GM13977 (cell line): Measurements from ENCODE around the gene TUT7.
A peak's percentile ranks its signal among the peaks of the same experiment; 100 is the strongest.

Source experiments
- DNase-seq: peaks from one replicate; pipeline ENCODE4 v3.0.0; 2012; ENCODE audit warnings: low spot score
- CTCF ChIP-seq: IDR thresholded peaks from 2 replicates; pipeline ENCODE4 v1.5.1; 2012; ENCODE audit warnings: mild to moderate bottlenecking, control low read depth; ENCODE audit not compliant: insufficient read depth; ENCODE audit errors: extremely low read depth, missing control alignments
- in situ Hi-C: fragments of 300-500 bp; cut with MboI; formaldehyde crosslinking; loops from one replicate; pipeline ENCODE4 v1.12.0; 2022; ENCODE audit warnings: low sequenced_read_pairs, low pct_unique_long_range_greater_than_20kb, mixed read lengths, inconsistent platforms; ENCODE audit not compliant: unreplicated experiment

Gene TUT7

DNA sequence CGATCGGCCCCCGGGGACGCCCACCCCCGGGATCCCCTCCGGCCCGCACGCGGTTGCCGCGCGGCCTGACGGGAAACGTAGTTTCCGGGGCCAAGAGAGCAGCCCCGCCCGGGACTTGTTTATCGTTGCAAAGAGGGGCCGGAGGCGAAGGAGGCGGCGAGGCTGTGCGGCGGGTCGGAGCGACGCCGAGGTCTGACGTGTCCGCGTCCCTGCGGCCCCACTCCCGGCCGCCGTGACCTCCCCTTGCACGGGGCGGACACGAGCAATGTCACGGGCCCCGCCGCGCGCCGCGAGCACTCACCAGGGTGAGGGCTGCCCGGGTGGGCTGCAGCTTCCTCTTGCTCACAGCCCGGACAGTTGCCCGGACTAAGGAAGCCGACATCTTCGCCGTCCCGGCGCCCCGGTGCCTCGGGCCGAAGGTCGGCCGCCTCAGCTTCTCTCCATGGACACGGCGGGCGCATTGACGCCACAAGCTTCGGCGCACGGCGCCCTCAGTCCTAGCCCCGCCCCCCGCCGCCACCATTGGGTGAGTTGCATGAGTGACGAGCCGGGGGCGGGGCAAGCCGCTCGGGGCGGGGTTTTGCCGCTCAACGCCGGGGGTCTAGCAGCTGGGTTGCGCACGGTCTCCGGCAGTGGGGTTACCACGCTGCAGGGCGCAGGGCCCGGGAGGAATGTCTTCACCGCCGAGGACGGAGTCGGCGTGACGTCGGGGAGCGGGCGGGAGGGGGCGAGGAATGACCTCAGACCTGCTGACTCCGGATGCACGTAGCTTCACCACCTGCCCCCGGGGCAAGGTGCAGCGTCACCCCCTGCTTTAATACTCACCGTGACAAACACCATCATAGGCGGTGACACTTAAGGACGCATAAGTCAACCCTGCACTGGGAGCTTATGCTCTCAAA, 71.9 kb downstream of the TUT7 start, which contains the start of gene ISCA1:
Gene ISCA1 (minus strand): TSS at position 462 of the 902 bp plus-strand sequence. CDS start 80 bp downstream, at position 382.
- peak; percentile 93 for DNase-seq
- TF ChIP-seq CTCF, result no peak
- in situ Hi-C loops, result loop anchor here (25.0 kb wide), 1 partner anchor 470 kb away; no protein-coding TSS in a partner anchor

- in situ Hi-C loops, result loop anchor here (25.0 kb wide), 1 partner anchor 469 kb away; no protein-coding TSS in a partner anchor
- no peak for TF ChIP-seq CTCF
- DNase-seq, result no peak
Observed at GRCh38 chr9:86281593-86282076, 72.6 kb downstream of the TUT7 start.

DNA sequence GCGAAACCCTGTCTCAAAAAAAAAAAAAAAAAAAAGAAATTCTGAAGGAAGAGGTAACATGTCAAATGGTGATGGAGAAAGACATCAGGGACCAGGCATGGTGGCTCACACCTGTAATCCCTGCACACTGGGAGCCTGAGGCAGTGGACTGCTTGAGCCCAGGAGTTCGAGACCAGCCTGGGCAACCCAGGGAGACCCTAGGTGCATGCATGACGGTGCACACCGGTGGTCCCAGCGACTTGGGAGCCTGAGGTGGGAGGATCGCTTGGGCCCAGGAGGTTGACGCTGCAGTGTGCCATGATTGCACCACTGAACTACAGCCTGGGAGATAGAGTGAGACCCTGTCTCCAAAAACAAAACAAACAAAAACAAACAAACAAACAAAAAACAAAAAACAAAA, 73.6 kb downstream of the TUT7 start:
- in situ Hi-C loops, result loop anchor here (25.0 kb wide), 1 partner anchor 468 kb away; no protein-coding TSS in a partner anchor
- TF ChIP-seq CTCF, result no peak
- DNase-seq, result no peak

- DNase-seq, result no peak
- TF ChIP-seq CTCF, result no peak
- in situ Hi-C loops, result loop anchor here (25.0 kb wide), 1 partner anchor 468 kb away; no protein-coding TSS in a partner anchor
Observed at GRCh38 chr9:86279839-86280238, 74.4 kb downstream of the TUT7 start.

DNA sequence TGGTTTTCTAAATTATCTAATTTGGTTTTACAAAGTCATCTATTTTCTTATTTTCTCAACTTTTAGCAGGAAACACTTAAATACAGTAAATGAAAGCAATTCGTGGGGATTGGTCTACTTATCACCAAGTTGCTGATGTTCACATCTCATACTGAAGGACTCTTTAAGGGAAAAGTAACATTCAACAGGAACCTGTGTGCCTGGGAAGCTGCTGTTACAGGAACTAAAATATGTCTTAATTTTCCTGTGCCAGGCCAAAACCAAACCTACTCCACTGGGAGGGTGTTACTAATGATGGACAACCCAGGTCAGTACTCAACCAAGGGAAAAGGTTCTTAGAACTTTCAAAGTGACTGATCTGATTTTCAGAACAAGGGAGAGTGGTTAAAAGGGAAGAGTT, 77.1 kb downstream of the TUT7 start:
- in situ Hi-C loops, result loop anchor here (25.0 kb wide), 1 partner anchor 465 kb away; no protein-coding TSS in a partner anchor
- DNase-seq, result no peak
- TF ChIP-seq CTCF, result no peak

- in situ Hi-C loops, result loop anchor here (25.0 kb wide), 1 partner anchor 464 kb away; no protein-coding TSS in a partner anchor
- no peak for DNase-seq
- no peak for TF ChIP-seq CTCF
Observed at GRCh38 chr9:86275962-86276361, 78.2 kb downstream of the TUT7 start.
